ENCODE measurements around the gene DKK1. TPM values are rescaled to one million over a fixed set of nuclear protein-coding genes. Genes with fewer than 3 reads are reported as not detected.

The DKK1 gene
- total and polyA plus RNA-seq, 4 donors = 0.08 to 1.1 (median 0.20) TPM; not detected in 1

- TF ChIP-seq JUND (IDR thresholded peaks at IDR 0.05) (no peak), RAD21 (IDR thresholded peaks at IDR 0.05) (no peak), HNF4G (IDR thresholded peaks at IDR 0.05) (no peak), RXRA (IDR thresholded peaks at IDR 0.05) (no peak), REST (IDR thresholded peaks at IDR 0.05) (no peak), EGR1 (IDR thresholded peaks at IDR 0.05; ENCODE audit: low read depth in 2 of 2) (no peak), ATF3 (IDR thresholded peaks at IDR 0.05) (no peak)
- 70% methylated on average over 2 of the region's 2 CpGs for WGBS
- H3K27me3 ChIP-seq (ENCODE audit: control insufficient read depth in 4 of 4, insufficient read depth in 4 of 4, low read length in 3 of 4) = no peaks in the 10 kb centered on the region
- H3K9me3 ChIP-seq (ENCODE audit: control insufficient read depth in 4 of 4, low read length in 3 of 4) = no peaks in the 10 kb centered on the region
- H3K9ac ChIP-seq (ENCODE audit: low read depth in 1 of 2, low read length in 2 of 2) = no peak overlapping the region
- H3K4me1 ChIP-seq (ENCODE audit: control insufficient read depth in 4 of 4, insufficient read depth in 4 of 4, low read length in 3 of 4) = no peaks in the 10 kb centered on the region
- no peak overlapping the region for H3K4me3 ChIP-seq (ENCODE audit: low read depth in 1 of 3, low read length in 3 of 3)
- DNase-seq (ENCODE audit: low spot score) = no peak
- H3K36me3 ChIP-seq (ENCODE audit: control insufficient read depth in 4 of 4, insufficient read depth in 3 of 4, low read depth in 1 of 4, low read length in 3 of 4) = no peaks in the 10 kb centered on the region
- no peak overlapping the region for H3K27ac ChIP-seq (ENCODE audit: low read depth in 1 of 2, low read length in 2 of 2)
Observed at GRCh38 chr10:52276163-52276562, 37.9 kb upstream of the DKK1 start.

GRCh38 chr10:52276986-52277385, 37.1 kb upstream of the DKK1 start:
- H3K9ac ChIP-seq (ENCODE audit: low read depth in 1 of 2, low read length in 2 of 2) = no peak overlapping the region
- no peak overlapping the region for H3K27ac ChIP-seq (ENCODE audit: low read depth in 1 of 2, low read length in 2 of 2)
- H3K4me1 ChIP-seq (ENCODE audit: control insufficient read depth in 4 of 4, insufficient read depth in 4 of 4, low read length in 3 of 4) = no peaks in the 10 kb centered on the region
- no peaks in the 10 kb centered on the region for H3K9me3 ChIP-seq (ENCODE audit: control insufficient read depth in 4 of 4, low read length in 3 of 4)
- DNase-seq (ENCODE audit: low spot score) = no peak
- 57% methylated on average over 1 of the region's 1 CpG for WGBS
- H3K4me3 ChIP-seq (ENCODE audit: low read depth in 1 of 3, low read length in 3 of 3) = no peak overlapping the region
- no peaks in the 10 kb centered on the region for H3K27me3 ChIP-seq (ENCODE audit: control insufficient read depth in 4 of 4, insufficient read depth in 4 of 4, low read length in 3 of 4)
- TF ChIP-seq HNF4A (conservative IDR thresholded peaks at IDR 0.05) (no peak), YY1 (IDR thresholded peaks at IDR 0.05) (no peak), RAD21 (IDR thresholded peaks at IDR 0.05) (no peak), FOXA2 (IDR thresholded peaks at IDR 0.05) (no peak), CTCF (IDR thresholded peaks at IDR 0.05; ENCODE audit: low read depth, low read length, missing input control) (no peak)
- H3K36me3 ChIP-seq (ENCODE audit: control insufficient read depth in 4 of 4, insufficient read depth in 3 of 4, low read depth in 1 of 4, low read length in 3 of 4) = no peaks in the 10 kb centered on the region

- no peaks in the 10 kb centered on the region for H3K36me3 ChIP-seq (ENCODE audit: control insufficient read depth in 4 of 4, insufficient read depth in 3 of 4, low read depth in 1 of 4, low read length in 3 of 4)
- no peak overlapping the region for H3K27ac ChIP-seq (ENCODE audit: low read depth in 1 of 2, low read length in 2 of 2)
- H3K4me3 ChIP-seq (ENCODE audit: low read depth in 1 of 3, low read length in 3 of 3) = no peak overlapping the region
Observed at GRCh38 chr10:52279546-52279945, 34.5 kb upstream of the DKK1 start.

More at GRCh38 chr10:52279546-52279945, 34.5 kb upstream of the DKK1 start:
- Histone ChIP-seq H3K9ac (ENCODE audit: low read depth in 1 of 2, low read length in 2 of 2) (no peak overlapping the region), H3K9me3 (ENCODE audit: control insufficient read depth in 4 of 4, low read length in 3 of 4) (no peaks in the 10 kb centered on the region), H3K4me1 (ENCODE audit: control insufficient read depth in 4 of 4, insufficient read depth in 4 of 4, low read length in 3 of 4) (no peaks in the 10 kb centered on the region), H3K27me3 (ENCODE audit: control insufficient read depth in 4 of 4, insufficient read depth in 4 of 4, low read length in 3 of 4) (no peaks in the 10 kb centered on the region)
- DNase-seq (ENCODE audit: low spot score) = no peak
- 70% methylated on average over 3 of the region's 3 CpGs for WGBS
- TF ChIP-seq EGR1 (IDR thresholded peaks at IDR 0.05; ENCODE audit: low read depth in 2 of 2) (no peak), HNF4A (conservative IDR thresholded peaks at IDR 0.05) (no peak), NR2F2 (IDR thresholded peaks at IDR 0.05) (no peak)
